GM18519 (cell line): ENCODE results near the gene TPP2.

Source experiments
- ATAC-seq: cut with Tn5 transposase; IDR thresholded peaks from one replicate; pipeline ENCODE4 v1.9.1; 2021; ENCODE audit warnings: mild to moderate bottlenecking, moderate library complexity; ENCODE audit not compliant: unreplicated experiment, low FRiP score

The TPP2 gene

GRCh38 chr13:102593466-102593865 lies 3.3 kb upstream of the TPP2 start:
- no peak for ATAC-seq

DNA sequence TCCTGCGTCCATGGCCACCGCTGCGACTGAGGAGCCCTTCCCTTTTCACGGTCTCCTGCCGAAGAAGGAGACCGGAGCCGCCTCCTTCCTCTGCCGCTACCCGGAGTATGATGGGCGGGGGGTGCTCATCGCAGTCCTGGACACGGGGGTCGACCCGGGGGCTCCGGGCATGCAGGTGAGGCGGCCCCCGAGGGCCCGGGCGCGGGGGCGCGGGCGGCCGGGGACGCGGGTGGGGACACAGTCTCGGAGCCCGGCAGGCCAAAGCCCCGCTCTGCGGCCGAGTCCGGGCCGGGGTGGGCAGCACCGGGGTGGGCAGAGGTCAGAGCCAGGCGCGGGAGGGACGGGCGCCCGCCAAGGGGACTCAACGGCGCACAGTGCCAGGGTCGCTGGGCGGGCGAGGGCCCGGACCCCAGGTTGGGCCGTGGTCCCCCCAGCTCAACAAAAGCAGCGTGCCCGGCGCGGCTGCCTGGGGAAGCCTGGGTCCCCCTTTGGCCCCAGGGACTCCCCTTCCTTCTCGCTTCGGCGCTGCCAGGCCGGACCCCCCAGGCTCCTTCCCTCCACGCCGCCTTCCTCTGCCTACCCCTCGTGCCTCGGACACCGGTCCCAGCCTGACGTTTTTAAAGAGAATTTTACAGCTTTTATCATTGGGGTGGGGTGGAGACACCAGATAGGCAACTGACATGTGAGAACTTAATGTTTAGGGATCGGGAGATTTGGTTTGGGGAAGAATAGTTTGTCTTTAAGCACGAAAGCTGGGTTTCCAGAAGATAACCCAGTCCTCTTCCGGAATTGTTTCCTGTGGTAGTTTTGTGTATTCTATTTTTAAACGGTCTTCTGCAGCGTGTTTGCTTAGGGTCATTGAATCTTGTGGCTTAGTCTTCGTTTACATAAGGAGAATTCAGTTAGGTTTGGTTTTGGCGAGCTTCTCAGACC lies 509 bp downstream of the TPP2 start:
- peak; percentile 14 for ATAC-seq

DNA sequence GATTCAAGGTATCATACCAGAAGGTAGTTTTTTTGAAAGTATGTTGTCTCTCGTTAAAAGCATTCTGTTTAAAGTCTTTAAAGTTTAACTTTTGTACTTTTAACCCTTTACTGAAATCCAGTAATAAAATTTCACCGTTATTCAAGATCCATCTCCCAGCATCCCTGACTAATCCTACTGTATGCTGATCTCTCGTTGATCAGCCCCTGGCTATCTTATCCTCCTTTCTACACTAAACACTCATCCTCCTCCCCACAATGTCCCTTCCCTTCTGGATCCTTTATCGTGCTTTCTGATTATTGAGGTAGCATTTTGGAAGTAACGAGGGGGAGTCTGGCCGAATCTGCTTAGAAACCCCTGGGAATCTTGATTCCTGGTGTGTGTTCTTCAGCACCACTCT lies 1.3 kb downstream of the TPP2 start:
- no peak for ATAC-seq

GRCh38 chr13:102599426-102600012 lies 2.7 kb downstream of the TPP2 start:
- no peak for ATAC-seq

GRCh38 chr13:102606537-102607309 lies 9.9 kb downstream of the TPP2 start:
- ATAC-seq: no peak

DNA sequence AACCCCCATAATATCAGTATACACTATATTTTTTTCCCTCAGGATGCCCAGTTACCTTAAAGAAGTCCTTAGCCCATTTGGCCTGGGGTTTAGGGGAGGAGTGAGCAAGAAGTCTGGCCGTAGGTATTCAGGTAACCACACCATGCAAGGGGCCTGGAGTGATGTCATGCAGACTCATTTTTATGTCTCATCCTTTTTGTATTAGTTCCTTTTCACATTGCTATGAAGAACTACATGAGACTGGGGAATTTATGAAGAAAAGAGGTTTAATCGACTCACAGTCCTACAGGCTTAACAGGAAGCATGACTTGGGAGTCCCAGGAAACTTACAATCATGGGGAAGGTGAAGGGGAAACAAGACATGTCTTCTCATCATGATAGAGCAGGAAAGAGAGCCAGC lies 12.2 kb downstream of the TPP2 start:
- no peak for ATAC-seq

GRCh38 chr13:102609696-102610095 lies 12.9 kb downstream of the TPP2 start:
- no peak for ATAC-seq

DNA sequence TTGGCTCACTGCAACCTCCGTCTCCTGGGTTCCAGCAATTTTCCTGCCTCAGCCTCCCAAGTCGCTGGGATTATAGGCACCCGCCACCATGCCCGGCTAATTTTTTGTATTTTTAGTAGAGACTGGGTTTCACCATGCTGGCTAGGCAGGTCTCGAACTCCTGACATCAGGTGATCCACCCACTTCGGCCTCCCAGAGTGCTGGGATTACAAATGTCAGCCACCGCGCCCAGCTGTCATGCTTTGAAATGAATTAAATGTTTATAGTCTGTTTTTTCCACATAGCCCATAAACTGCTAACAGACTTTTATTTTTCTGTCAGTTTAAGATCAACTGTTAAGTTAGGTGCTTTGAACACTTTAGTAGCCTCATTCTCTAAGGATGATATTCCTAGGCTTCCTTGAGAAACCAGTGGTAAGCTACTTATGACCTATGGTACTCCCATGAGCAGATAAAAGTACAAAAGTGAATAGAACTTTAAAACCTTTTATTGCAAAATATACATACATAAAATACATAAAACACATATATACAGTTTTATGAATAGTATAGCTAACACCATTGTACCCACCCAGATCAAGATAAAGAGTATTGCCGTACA lies 13.6 kb downstream of the TPP2 start:
- no peak for ATAC-seq

GRCh38 chr13:102617697-102618350 lies 21.0 kb downstream of the TPP2 start:
- no peak for ATAC-seq

DNA sequence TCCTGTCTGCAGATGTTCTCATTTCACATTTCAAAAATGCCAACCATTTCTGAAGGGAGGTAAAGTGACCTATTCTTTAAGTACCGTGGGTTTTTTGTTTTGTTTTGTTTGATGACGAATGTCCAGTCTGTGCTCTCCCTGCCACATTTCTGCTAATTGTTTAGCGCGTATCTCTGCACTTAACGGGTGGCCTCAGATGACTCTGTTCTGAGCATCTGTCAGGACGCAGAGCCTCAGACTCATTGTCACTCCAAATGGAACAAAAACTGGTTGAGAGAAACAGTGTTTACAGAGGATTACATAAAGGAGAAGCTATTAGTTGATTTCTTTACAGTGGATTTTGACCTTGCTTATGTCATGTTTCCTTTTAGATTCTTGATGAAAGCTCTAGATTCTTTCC lies 23.7 kb downstream of the TPP2 start:
- no peak for ATAC-seq

DNA sequence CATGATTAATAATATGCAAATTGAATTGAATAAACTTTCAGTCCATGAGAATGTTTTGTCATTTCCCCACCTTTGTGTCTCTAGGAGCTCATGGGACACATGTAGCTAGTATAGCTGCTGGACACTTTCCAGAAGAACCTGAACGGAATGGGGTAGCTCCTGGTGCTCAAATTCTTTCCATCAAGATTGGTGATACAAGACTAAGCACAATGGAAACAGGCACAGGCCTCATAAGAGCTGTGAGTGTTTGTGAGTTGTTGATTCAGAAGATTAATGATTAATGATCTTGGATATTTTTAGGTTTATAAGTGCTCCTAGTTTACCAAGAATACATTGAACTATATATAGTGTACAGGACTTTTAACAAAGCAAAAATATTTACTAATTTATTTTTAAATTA lies 30.1 kb downstream of the TPP2 start:
- ATAC-seq: no peak

DNA sequence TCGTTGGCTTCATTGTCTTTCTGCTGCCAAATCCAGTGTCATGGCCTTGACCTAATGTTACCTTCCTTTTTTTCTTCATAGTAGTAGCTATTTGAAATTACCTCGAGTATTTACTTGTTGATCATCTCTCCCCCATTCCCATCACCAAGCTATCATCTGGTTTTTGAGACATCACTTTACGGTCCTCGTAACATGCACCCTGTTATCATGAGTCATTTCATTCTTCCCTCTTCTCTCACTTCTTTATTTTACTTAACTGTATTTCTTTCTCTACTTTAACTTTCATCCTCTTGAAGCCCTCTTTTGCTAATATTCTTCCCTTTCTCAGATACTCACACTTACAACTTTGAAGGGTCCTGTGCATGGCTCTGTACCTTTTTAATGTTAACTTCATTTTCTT lies 31.8 kb downstream of the TPP2 start:
- no peak for ATAC-seq

- no peak for ATAC-seq
Observed at GRCh38 chr13:102631198-102631597, 34.4 kb downstream of the TPP2 start.

GRCh38 chr13:102638741-102639140 lies 42.0 kb downstream of the TPP2 start:
- ATAC-seq: no peak

DNA sequence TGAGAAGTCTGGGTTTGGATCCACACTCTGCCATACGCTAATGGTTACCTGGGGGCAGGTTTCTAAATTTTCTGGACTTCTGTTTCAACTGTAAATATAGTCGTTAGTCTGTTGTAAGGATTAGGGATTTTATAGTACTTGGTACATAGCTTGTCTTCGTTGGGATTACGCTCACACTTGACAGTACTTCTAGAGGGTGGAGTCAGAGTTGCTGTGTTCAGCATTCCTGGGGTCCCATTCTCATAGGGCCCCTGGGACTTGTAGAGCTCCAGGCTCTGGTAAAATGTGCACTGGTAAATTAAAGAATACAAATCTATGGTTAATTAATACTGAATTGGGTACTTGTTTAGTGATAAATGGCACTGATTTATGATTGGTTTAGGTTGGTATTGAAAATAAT lies 45.2 kb downstream of the TPP2 start:
- ATAC-seq: no peak

- no peak for ATAC-seq
Observed at GRCh38 chr13:102642475-102642874, 45.7 kb downstream of the TPP2 start.

- ATAC-seq: no peak
Observed at GRCh38 chr13:102643656-102644055, 46.9 kb downstream of the TPP2 start.

DNA sequence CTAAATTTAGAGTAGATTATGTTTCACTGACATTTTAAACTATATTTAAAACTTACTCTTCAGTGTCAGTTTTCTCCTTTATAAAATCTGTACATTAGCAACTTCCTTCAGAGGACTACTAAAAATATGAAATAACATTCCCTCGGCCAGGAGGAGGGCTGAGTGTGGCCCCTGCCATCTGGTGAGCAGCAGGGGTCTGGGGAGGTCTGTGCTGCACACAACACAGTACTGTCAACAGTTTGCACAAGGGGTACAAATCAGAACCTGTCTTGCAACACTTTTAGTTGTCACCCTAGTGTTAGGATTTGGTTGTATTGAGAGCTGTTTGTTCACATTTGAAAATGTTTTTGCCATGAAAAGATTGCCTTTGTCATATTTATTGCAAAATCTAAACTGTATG lies 48.9 kb downstream of the TPP2 start:
- ATAC-seq: no peak

GRCh38 chr13:102648046-102648445 lies 51.3 kb downstream of the TPP2 start:
- no peak for ATAC-seq

DNA sequence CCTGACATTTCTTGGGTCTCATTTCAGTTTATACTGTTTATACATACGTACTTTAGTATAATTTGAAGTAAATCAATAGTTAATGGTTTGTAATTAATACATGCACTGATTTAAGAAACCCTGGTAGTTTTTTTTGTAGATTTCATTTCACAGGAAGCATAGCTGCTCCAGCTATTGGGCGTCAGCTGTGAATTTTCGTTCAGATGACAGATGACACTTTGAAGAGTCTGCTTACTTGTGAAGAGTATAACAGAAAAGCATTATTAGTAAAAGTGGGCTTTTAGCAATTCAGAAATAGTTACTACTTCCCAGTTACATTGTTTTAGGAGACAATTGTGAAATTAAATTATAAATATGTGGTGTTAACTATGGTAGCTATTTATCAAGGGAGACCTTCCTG lies 53.7 kb downstream of the TPP2 start:
- no peak for ATAC-seq
